NOMO-1 treated with dmso at 0.1 percent for 144 hours (cell line): Measurements from ENCODE around the gene SP110.
"Not testable (repeated sequence)": the region's sequence is repeated elsewhere in the genome, so short reads cannot be mapped to it uniquely, and the experiment has no call there.

Experiments used
- DNase-seq: peaks from one replicate; lab custom pipeline; 2025; ENCODE audit not compliant: unreplicated experiment; lab: John Stamatoyannopoulos, UW

The SP110 gene

GRCh38 chr2:230219419-230220331, at the start of gene SP110:
TSS of gene SP110 (minus strand) at chr2:230219984. CDS start at chr2:230216927, 3,057 bp downstream.
- peak; percentile 83 for DNase-seq

DNA sequence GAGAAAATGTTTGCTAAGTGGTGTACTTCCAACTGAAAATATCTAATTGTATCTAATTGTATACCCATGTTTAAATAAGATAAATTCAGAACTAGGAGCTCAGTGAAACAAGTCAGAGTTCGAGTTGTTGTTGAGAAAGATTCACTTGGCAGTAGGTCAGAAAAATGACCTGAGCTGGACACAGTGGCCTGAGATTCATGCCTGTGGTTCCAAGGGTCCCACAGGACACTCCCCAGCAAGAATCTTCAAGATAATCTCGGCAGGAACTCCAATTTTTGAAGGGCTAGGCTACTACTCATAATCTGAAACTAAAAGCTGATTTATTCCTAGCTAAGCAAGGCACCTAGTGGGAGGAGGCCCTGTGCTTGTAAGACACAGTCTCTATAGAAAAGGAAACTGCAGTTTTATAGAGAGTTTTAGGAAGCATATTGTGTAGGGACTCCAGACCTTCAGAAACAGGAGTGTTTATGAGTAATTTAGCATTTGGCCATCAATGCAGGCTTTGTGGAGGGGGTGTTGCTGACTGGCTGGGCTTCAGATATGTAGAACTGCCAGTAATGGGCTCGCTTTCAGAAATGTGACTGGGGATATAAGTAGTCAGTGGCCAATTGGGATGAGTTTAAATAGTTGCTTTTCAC, 48.9 kb upstream of the SP110 start:
- DNase-seq, result no peak

- DNase-seq, result no peak
These were observed 47.8 kb upstream of the SP110 start for GRCh38 chr2:230267556-230267955.

GRCh38 chr2:230267059-230267458, 47.3 kb upstream of the SP110 start:
- DNase-seq, result no peak

DNA sequence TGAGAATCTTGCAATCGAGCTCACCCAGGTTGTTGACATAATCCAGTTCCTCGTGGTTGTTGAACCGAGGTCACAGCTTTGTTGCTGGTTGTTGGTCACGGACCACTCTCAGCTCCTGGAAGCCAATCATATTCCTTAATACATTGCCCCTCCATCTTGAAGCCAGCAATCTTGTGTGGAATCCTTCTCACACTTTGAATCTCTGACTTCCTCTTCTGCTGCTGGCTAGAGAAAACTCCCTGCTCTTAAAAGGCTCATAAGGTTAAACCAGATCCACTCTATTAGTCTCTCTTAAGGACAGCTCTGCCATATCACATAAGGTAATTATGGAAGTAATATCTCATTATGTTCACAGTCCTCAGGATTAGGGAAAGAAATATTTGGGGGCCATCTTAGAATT, 46.9 kb upstream of the SP110 start:
- DNase-seq, result no peak

- not testable (repeated sequence) for DNase-seq
These were observed 45.2 kb upstream of the SP110 start for GRCh38 chr2:230264945-230265344.

DNA sequence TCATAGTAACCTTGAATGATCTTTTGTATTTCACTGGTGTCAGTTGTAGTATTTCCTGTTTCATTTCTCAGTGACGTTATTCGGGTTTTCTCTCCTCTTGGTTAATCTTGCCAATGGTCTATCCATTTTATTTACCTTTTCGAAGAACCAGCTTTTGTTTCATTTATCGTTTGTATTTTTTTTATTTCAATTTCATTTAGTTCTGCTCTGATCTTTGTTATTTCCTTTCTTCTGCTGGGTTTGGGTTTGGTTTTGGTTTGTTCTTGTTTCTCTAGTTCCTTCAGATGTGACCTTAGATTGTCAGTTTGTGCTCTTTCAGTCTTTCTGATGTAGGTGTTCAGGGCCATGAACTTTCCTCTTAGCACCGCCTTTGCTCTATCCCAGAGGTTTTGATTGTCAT, 42.5 kb upstream of the SP110 start:
- DNase-seq, result no peak

- no peak for DNase-seq
These were observed 38.7 kb upstream of the SP110 start for GRCh38 chr2:230258483-230258882.

GRCh38 chr2:230256733-230257332, 37.0 kb upstream of the SP110 start:
- no peak for DNase-seq

DNA sequence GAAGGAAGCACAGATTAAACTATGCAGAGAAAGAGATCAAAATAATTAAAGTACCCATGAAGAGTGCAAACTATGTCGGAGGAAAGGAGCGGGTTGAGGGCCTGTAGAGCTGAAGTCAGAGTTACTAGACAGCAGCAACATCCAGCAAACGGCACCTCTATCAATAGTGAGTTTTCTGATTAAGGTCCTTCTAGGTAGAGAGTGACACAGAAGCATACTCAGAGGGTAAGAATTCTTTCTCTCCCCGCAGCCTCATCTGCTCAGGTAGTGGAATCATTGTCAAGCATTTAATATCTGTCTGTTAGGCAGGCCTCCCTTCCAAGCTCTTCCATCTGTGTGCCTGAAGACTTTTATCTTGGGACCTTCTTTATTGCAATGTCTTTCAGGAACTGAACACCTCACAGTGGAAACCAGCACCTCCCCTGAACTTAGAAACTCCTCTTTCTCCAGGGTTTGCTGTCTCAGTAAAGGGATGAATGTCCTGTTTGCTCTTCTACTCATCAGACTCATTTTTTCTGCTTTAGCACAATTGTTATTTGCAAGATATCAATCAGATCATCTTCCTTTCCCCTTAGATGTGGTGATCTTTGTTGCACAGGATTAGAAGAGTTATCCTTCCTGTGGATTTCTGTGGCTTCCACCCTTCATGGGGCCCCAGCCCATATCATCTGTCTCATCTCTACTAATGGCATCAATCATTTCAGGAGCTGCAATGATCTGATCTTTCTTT, 34.5 kb upstream of the SP110 start:
- DNase-seq, result no peak

GRCh38 chr2:230250231-230250630, 30.4 kb upstream of the SP110 start:
- no peak for DNase-seq

DNA sequence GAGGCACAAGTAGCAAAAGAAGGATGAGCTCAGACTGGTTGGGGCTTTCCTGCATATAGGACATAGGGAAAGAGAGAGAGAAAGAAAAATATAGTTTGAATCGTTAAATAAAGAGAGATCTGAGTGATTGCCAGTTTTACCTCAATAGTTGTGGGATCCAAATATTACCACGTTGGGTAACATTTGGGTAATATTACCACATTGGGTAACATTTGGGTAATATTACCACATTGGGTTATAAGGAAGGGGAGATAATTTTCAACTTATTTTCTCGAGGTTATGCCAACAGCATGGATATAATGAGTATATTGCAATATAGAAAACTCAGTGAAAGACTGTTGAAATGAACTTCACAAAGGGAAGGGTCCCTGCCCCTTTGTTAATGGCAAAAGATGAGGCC, 26.4 kb upstream of the SP110 start:
- DNase-seq, result no peak

GRCh38 chr2:230244211-230244610, 24.4 kb upstream of the SP110 start:
- no peak for DNase-seq

DNA sequence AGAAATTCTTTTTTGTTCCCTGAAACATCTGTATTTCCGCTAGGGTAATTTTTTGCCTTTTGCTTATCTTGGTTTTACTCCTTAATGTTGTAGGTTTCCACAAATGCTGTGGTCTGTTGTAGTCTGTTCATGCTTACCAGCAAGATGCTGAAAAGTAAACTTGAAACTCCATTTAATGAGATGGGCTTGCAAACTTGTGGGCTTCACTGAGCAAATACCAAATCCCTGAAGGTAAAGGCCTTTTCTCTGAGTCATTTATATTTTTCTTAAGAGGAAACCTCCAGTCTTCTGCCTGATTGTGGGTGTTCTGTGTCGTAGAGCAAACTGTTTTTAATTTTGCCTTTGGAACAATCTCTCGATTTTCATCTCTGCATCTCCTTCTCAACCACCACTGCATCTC, 15.1 kb upstream of the SP110 start:
- no peak for DNase-seq

- DNase-seq, result no peak
These were observed 14.4 kb upstream of the SP110 start for GRCh38 chr2:230234122-230234722.

DNA sequence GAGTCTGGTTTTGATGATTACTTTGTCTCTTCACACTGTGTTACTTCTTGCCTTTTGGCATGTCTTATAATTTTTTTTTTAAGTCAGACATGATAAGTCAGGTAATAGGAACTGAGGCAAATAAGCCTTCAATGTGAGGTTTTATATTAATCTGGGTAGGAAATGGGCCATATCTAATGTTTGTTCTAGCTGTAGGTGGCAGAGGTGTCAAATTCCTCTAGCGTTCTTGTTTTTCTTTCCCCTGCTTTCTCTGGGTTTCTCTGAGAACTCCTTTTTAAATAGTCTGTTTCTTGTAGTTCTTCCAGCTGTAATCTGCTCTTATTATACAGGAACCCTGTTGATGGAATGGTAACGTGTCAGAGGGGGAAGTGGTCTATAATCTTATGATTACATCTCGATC, 11.5 kb upstream of the SP110 start:
- no peak for DNase-seq

DNA sequence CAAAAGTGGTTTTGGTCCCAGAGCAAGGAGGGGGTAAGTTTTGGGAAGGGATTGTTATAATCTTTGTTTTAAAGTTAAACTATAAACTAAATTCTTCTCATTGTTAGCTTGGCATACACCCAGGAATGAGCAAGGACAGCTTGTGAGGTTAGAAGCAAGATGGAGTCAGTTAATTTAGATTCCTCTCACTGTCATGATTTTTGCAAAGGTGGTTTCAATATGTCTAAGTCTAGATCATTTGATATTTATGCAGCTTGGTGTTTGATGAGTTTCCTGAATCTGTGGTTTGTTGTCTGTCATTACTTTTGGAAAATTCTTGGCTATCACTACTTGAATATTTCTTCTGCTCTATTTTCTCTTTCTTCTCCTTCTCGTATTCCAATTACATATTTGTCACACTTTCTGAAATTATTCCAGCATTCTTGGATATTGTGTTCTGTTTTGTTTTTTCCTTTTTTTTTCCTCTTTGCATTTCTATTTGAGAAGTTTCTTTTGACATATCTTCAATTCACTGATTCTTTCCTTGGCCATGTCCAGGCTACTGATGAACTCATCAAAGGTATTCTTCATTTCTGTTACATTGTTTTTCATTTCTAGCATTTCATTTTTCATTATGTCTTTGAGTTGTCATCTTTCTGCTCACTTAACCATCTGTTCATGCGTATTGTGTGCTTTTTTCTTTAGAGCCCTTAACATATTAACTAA, 10.9 kb upstream of the SP110 start:
- no peak for DNase-seq

- no peak for DNase-seq
These were observed 10.3 kb upstream of the SP110 start for GRCh38 chr2:230230087-230230486.

DNA sequence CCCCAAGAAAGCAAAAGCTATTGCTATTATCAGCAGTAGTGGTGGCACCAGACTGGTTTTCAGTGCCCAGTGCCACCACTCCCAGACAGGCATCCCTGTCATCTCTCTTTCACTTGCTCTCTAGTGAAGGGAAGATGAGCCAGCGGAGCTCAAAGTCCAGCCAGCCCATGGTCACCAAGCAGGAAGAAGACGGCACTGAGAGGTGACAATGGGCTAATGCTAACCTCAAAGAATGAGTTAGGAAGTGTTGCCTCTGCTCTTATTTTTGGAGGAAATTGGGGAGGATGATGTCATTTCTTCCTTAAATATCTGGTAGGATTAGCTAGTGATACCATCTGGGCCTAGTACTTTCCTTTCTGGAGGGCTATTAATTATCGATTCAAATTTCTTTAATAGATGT, 7.4 kb upstream of the SP110 start:
- no peak for DNase-seq

GRCh38 chr2:230226051-230226551, 6.3 kb upstream of the SP110 start:
- peak; percentile 71 for DNase-seq
